Measurements from ENCODE around the gene ZCCHC8. TPM values are rescaled to one million over a fixed set of nuclear protein-coding genes. Genes with fewer than 3 reads are reported as not detected.

ZCCHC8 gene
- total and polyA plus RNA-seq, 2 donors (not counting 3 experiments of a cell fraction or from before 2014, with no cell fraction given), result 10.0 to 24.4 TPM

DNA sequence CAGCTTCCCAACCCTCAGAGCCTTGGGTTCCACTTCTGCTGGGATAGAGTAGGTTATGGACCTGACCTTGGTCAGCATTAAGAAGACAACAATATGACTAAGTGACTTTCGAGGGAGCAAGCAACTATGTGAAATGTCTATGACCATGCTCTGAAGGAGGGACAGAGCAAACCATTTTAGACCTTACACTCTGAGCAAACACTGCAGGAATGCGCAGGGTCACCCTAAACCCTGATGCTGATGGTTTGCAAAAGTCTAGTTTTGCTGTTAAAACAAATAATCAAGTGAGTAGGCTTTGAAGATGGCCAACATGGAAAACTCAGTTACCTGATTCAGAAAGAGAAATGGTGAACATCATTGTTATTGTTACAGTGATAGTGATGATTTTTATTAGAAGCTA is 8.7 kb downstream of the ZCCHC8 start:
- CTCF ChIA-PET, result interaction anchor here (3.6 kb wide), 1 partner anchor 20 kb away, joined by 16 read pairs; no protein-coding TSS in a partner anchor
- H3K4me3 ChIP-seq (replicated peaks in 1 of 3; ENCODE audit: insufficient read depth in 1 of 3, low read depth in 1 of 3, low read length in 3 of 3), result no peak overlapping the region
- H3K4me1 ChIP-seq (ENCODE audit: control insufficient read depth, extremely low read depth, insufficient read depth, low read length), result no peaks in the 10 kb centered on the region
- TF ChIP-seq, protein P1, sequence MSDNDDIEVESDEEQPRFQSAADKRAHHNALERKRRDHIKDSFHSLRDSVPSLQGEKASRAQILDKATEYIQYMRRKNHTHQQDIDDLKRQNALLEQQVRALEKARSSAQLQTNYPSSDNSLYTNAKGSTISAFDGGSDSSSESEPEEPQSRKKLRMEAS (IDR thresholded peaks at IDR 0.05; ENCODE audit: insufficient read depth, insufficient read length), result no peak
- no peak for TF ChIP-seq POLR2A (IDR thresholded peaks at IDR 0.05; ENCODE audit: low read depth, low read length)
- TF ChIP-seq POLR2AphosphoS5 (IDR thresholded peaks at IDR 0.05; ENCODE audit: insufficient read depth, low read depth, low read length), result no peak
- TF ChIP-seq EZH2 (IDR thresholded peaks at IDR 0.05; ENCODE audit: borderline replicate concordance, low read depth, low read length, severe bottlenecking), result no peak
- no peak for TF ChIP-seq GATA2 (IDR thresholded peaks at IDR 0.05; ENCODE audit: insufficient read depth, insufficient read length, low read depth, low read length)
- TF ChIP-seq MYC (IDR thresholded peaks at IDR 0.05; ENCODE audit: low read depth, low read length), result no peak
- no peak for TF ChIP-seq JUN (IDR thresholded peaks at IDR 0.05; ENCODE audit: borderline replicate concordance, insufficient read depth, insufficient read length, low read depth)
- no peak for TF ChIP-seq FOS (IDR thresholded peaks at IDR 0.05; ENCODE audit: borderline replicate concordance, insufficient read depth, low read length)
- TF ChIP-seq, protein P2, sequence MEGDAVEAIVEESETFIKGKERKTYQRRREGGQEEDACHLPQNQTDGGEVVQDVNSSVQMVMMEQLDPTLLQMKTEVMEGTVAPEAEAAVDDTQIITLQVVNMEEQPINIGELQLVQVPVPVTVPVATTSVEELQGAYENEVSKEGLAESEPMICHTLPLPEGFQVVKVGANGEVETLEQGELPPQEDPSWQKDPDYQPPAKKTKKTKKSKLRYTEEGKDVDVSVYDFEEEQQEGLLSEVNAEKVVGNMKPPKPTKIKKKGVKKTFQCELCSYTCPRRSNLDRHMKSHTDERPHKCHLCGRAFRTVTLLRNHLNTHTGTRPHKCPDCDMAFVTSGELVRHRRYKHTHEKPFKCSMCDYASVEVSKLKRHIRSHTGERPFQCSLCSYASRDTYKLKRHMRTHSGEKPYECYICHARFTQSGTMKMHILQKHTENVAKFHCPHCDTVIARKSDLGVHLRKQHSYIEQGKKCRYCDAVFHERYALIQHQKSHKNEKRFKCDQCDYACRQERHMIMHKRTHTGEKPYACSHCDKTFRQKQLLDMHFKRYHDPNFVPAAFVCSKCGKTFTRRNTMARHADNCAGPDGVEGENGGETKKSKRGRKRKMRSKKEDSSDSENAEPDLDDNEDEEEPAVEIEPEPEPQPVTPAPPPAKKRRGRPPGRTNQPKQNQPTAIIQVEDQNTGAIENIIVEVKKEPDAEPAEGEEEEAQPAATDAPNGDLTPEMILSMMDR (IDR thresholded peaks at IDR 0.05; ENCODE audit: extremely low read depth in 1 of 2, insufficient read depth in 1 of 2, low read depth in 1 of 2, low read length in 2 of 2), result no peak
- dilution Hi-C loops (cut with MboI; ENCODE audit: extremely low pct_ligation_motif_present, low sequenced_read_pairs) (no loop called here), intact Hi-C loops (cut with micrococcal nuclease) (no loop called here)
- no peak overlapping the region for H2AFZ ChIP-seq (ENCODE audit: low read depth, low read length)
- BruUV-seq (replicated peaks), result no TSS peak
- no peak for FAIRE-seq
- no peak overlapping the region for H3K9ac ChIP-seq (replicated peaks; ENCODE audit: extremely low read depth, insufficient read depth, low read length)
- no peak overlapping the region for H3K27ac ChIP-seq (ENCODE audit: insufficient read depth, low read depth, low read length)
- no peaks in the 10 kb centered on the region for H3K9me1 ChIP-seq (replicated peaks; ENCODE audit: control insufficient read depth, extremely low read depth, insufficient read depth, low read length)
- no peak for DNase-seq (ENCODE audit: low read depth, low spot score)
- peaks cover 13% of the 10 kb centered on the region for H3K79me2 ChIP-seq (ENCODE audit: control insufficient read depth, insufficient read depth, low read length)
- no peak overlapping the region for H3K4me2 ChIP-seq (ENCODE audit: insufficient read depth, low read length)
- POLR2A ChIA-PET, result interaction anchor here (0.7 kb wide), 1 partner anchor 48 kb away, joined by 4 read pairs; no protein-coding TSS in a partner anchor
- H3K27me3 ChIP-seq (ENCODE audit: control insufficient read depth in 2 of 2, insufficient read depth in 2 of 2, low read length in 2 of 2), result no peaks in the 10 kb centered on the region
- no peaks in the 10 kb centered on the region for H3K9me3 ChIP-seq (replicated peaks; ENCODE audit: control insufficient read depth, insufficient read depth, low read length)
- H3K36me3 ChIP-seq (ENCODE audit: control insufficient read depth in 2 of 2, extremely low read depth in 1 of 2, insufficient read depth in 2 of 2, low read length in 2 of 2), result peaks cover 13 to 18% of the 10 kb centered on the region in 2 experiments
- no peaks in the 10 kb centered on the region for H4K20me1 ChIP-seq (replicated peaks; ENCODE audit: control insufficient read depth, extremely low read depth, insufficient read depth, low read length)
